B cell (primary cell): ENCODE measurements around the gene CNKSR2. TPM values are rescaled to one million over a fixed set of nuclear protein-coding genes. Genes with fewer than 3 reads are reported as not detected.

ENCODE experiments used
- ATAC-seq: fragments of 200-7000 bp; cut with Tn5 transposase; one replicate; pipeline ENCODE4 v1.10.0; 2021; ENCODE audit warnings: low read depth, mild to moderate bottlenecking, moderate number of reproducible peaks, moderate library complexity
- CTCF ChIA-PET: fragments of 350-600 bp; sonication (Branson Sonifier 250); formaldehyde crosslinking; loops from one replicate; lab custom pipeline; 2021; ENCODE audit warnings: antibody characterized with exemption, inconsistent platforms; lab: Charles Lee
- POLR2A ChIA-PET: fragments of 350-600 bp; sonication (Branson Sonifier 250); formaldehyde crosslinking; loops from one replicate; lab custom pipeline; 2021; ENCODE audit warnings: antibody characterized with exemption; lab: Charles Lee
- DNase-seq: peaks from one replicate; pipeline ENCODE4 v3.0.0; 2013
- H2AFZ ChIP-seq: 2 replicates; pipeline ENCODE4 v1.6.1; 2012; ENCODE audit warnings: mild to moderate bottlenecking, low read depth, low read length; ENCODE audit not compliant: insufficient read depth, poor library complexity, severe bottlenecking
- H3K27ac ChIP-seq, 2 donors: 1 replicate in 1 of 2; 2 replicates in 1 of 2; pipeline ENCODE4 v1.5.1; 2012 to 2013; ENCODE audit warnings: low read length in 2 of 2, mild to moderate bottlenecking in 2 of 2, moderate library complexity in 1 of 2
- H3K27me3 ChIP-seq, 4 experiments: fragments of 200-600 bp in 1 of 4; sonication (generic) in 1 of 4; replicated peaks in 1 of 4; 1 replicate in 2 of 4; 2 replicates in 2 of 4; pipeline versions ENCODE4 v1.6.1 to v1.7.0; 2013 to 2016; ENCODE audit warnings: low read length in 3 of 4, mild to moderate bottlenecking in 2 of 4, mixed read lengths in 1 of 4, moderate library complexity in 1 of 4; ENCODE audit not compliant: insufficient read depth in 4 of 4, control insufficient read depth in 3 of 4; ENCODE audit errors: control extremely low read depth in 1 of 4
- H3K36me3 ChIP-seq, 2 experiments: replicated peaks in 1 of 2; 1 replicate in 1 of 2; 2 replicates in 1 of 2; pipeline versions ENCODE4 v1.6.1 to v1.7.1; 2013; ENCODE audit warnings: low read length in 1 of 2; ENCODE audit not compliant: insufficient read depth in 2 of 2, control insufficient read depth in 1 of 2; ENCODE audit errors: control extremely low read depth in 1 of 2, extremely low read depth in 1 of 2
- H3K4me1 ChIP-seq, 2 donors: fragments of 200-600 bp in 1 of 2; sonication (generic) in 1 of 2; 1 replicate in 1 of 2; 2 replicates in 1 of 2; pipeline versions ENCODE4 v1.5.1 to v1.6.1; 2013 to 2017; ENCODE audit warnings: low read length in 2 of 2; ENCODE audit not compliant: control insufficient read depth in 2 of 2, insufficient read depth in 2 of 2
- H3K4me2 ChIP-seq: replicated peaks from 2 replicates; pipeline ENCODE3; 2012; ENCODE audit warnings: mild to moderate bottlenecking, low read depth, low read length; ENCODE audit not compliant: poor library complexity, severe bottlenecking
- H3K4me3 ChIP-seq, 5 experiments: fragments of 200-600 bp in 1 of 5; sonication (generic) in 1 of 5; 1 replicate in 3 of 5; 2 replicates in 2 of 5; pipeline versions ENCODE4 v1.5.1 to v1.7.0; 2011 to 2016; ENCODE audit warnings: low read length in 4 of 5, mild to moderate bottlenecking in 4 of 5, low read depth in 2 of 5, control low read depth in 1 of 5, moderate library complexity in 1 of 5; ENCODE audit not compliant: insufficient read depth in 1 of 5; ENCODE audit errors: control extremely low read depth in 1 of 5, extremely low read depth in 1 of 5
- H3K79me2 ChIP-seq: fragments of 200-600 bp; sonication (generic); one replicate; pipeline ENCODE4 v1.6.0; 2016; ENCODE audit warnings: low read length; ENCODE audit not compliant: control insufficient read depth, insufficient read depth
- H3K9ac ChIP-seq: fragments of 200-600 bp; sonication (generic); 2 replicates; pipeline ENCODE4 v1.6.1; 2017; ENCODE audit warnings: mild to moderate bottlenecking, low read length, moderate library complexity
- H3K9me3 ChIP-seq, 3 donors: one replicate each; pipeline versions ENCODE4 v1.6.1 to v1.7.1; 2013; ENCODE audit warnings: low read length in 2 of 3; ENCODE audit not compliant: control insufficient read depth in 2 of 3, insufficient read depth in 1 of 3; ENCODE audit errors: control extremely low read depth in 1 of 3
- H4K20me1 ChIP-seq: 2 replicates; pipeline ENCODE4 v1.6.0; 2012; ENCODE audit warnings: mild to moderate bottlenecking, low read length; ENCODE audit not compliant: insufficient read depth, control insufficient read depth, poor library complexity, severe bottlenecking
- H3K27ac Mint-ChIP-seq: one replicate; pipeline ENCODE4 v1.8.0; 2021; ENCODE audit warnings: mixed read lengths
- H3K27me3 Mint-ChIP-seq: one replicate; pipeline ENCODE4 v1.8.0; 2021; ENCODE audit warnings: mixed read lengths
- H3K4me1 Mint-ChIP-seq: one replicate; pipeline ENCODE4 v1.8.0; 2021; ENCODE audit warnings: mixed read lengths
- H3K4me3 Mint-ChIP-seq: one replicate; pipeline ENCODE4 v1.8.0; 2021; ENCODE audit warnings: mixed read lengths
- H3K9me3 Mint-ChIP-seq: one replicate; pipeline ENCODE4 v1.8.0; 2022; ENCODE audit warnings: mixed read lengths; ENCODE audit not compliant: insufficient read depth
- CTCF ChIP-seq: fragments of 200-600 bp; IDR thresholded peaks from one replicate; pipeline ENCODE4 v1.8.0; 2022; ENCODE audit warnings: antibody characterized with exemption, mild to moderate bottlenecking
- EZH2 ChIP-seq: IDR thresholded peaks from 2 replicates; pipeline ENCODE4 v1.6.1; 2012; ENCODE audit warnings: borderline replicate concordance, low read depth, mild to moderate bottlenecking, moderate library complexity, low read length; ENCODE audit not compliant: insufficient read depth, poor library complexity, severe bottlenecking
- WGBS: methylation state at CpG from one replicate; pipeline ENCODE4 v1.1.5; 2013; ENCODE audit warnings: missing lambda C conversion rate; ENCODE audit not compliant: insufficient coverage; 5-methylcytosine and 5-hydroxymethylcytosine counted together
- intact Hi-C: fragments of 100-400 bp; cut with micrococcal nuclease; formaldehyde crosslinking; loops from one replicate; pipeline ENCODE4 v1.10.0; 2022
- polyA plus RNA-seq: library from polyadenylated mRNA; depleted of rRNA; stranded (reverse); fragments of >200 nt; gene quantifications from 2 replicates; pipeline ENCODE4 v1.2.3, GENCODE V29; 2012
- total RNA-seq, 2 donors: library from RNA; stranded (reverse); fragments of 120-200 nt in 1 of 2; gene quantifications; 1 replicate in 1 of 2; 2 replicates in 1 of 2; pipeline versions ENCODE4 v1.2.3 to v1.2.4, GENCODE V29; 2013 to 2022

The CNKSR2 gene
- total and polyA plus RNA-seq, 2 donors (not counting 1 experiment from before 2014, with no cell fraction given), result 11.5 to 18.8 TPM

DNA sequence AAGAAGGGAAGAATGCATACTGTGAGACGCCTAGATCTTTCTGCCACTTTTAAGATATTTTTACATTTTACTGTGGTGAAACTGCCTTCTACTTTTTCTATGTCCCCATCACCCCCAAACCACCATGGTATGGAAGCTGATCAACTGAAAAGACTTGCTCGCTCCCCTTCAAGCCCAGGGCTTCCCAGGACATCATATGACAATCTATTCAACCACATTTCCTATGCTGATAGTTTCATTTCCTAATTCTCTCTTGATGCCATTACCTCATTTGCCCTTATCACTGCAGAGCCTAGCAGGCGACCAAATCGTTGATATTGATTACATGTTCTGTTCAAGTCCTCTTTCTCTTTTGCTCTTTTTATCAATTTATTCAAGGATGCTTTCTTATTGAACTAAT, 324.1 kb downstream of the CNKSR2 start:
- intact Hi-C loops, result no loop called here
- no peak overlapping the region for H3K27ac Mint-ChIP-seq
- ATAC-seq, result peak; percentile 57

DNA sequence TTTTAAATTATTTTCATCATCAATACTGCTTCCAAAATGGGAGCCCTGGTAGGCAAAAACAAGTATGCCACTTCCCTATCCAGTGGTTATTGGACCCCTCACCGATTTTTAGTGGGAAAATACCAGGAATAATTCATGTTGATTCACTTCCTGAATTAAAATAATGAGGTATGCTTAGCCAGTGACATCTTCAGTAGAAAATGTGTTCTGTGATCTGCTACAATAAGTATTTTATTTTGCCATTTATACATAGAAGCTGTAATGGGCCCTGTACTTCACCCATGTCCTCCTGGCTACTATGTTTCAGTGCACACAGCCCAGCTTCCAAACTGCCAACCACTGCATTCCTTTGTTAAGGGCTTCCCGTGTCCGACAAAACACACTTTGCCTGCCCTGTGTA, 324.9 kb downstream of the CNKSR2 start:
- Histone ChIP-seq H3K9me3 (no peaks in the 10 kb centered on the region), H3K4me2 (no peak overlapping the region), H4K20me1 (no peaks in the 10 kb centered on the region), H2AFZ (no peak overlapping the region), H3K4me1 (peaks cover 7 to 9% of the 10 kb centered on the region in 2 donors), H3K36me3 (no peaks in the 10 kb centered on the region), H3K4me3 (no peak overlapping the region), H3K27ac (no peak overlapping the region), H3K27me3 (no peaks in the 10 kb centered on the region), H3K79me2 (no peaks in the 10 kb centered on the region), H3K9ac (no peak overlapping the region)
- intact Hi-C loops, result no loop called here
- CTCF ChIA-PET, result no interaction called here
- POLR2A ChIA-PET, result no interaction called here
- no CpG with 5 or more reads among the region's 3 CpGs for WGBS
- Mint-ChIP-seq H3K27ac (no peak overlapping the region), H3K4me3 (no peak overlapping the region), H3K9me3 (no peaks in the 10 kb centered on the region), H3K27me3 (no peaks in the 10 kb centered on the region), H3K4me1 (peaks cover 15% of the 10 kb centered on the region)
- no peak for TF ChIP-seq CTCF
- TF ChIP-seq EZH2, result no peak
- DNase-seq, result no peak
- no peak for ATAC-seq

More for the DNA sequence above, 324.1 kb downstream of the CNKSR2 start:
- H2AFZ ChIP-seq, result no peak overlapping the region
- Mint-ChIP-seq H3K9me3 (no peaks in the 10 kb centered on the region), H3K4me1 (peaks cover 15% of the 10 kb centered on the region), H3K4me3 (peak overlapping the region; percentile 14), H3K27me3 (no peaks in the 10 kb centered on the region)
- 0% methylated on average over 1 of the region's 4 CpGs for WGBS
- no peak overlapping the region for H3K4me2 ChIP-seq
- no peaks in the 10 kb centered on the region for H3K9me3 ChIP-seq
- POLR2A ChIA-PET, result no interaction called here
- H3K9ac ChIP-seq, result no peak overlapping the region
- no peak for TF ChIP-seq EZH2
- no peaks in the 10 kb centered on the region for H3K36me3 ChIP-seq
- H3K4me1 ChIP-seq, result peaks cover 7 to 9% of the 10 kb centered on the region in 2 donors
- no peaks in the 10 kb centered on the region for H3K27me3 ChIP-seq
- CTCF ChIA-PET, result no interaction called here
- no peaks in the 10 kb centered on the region for H4K20me1 ChIP-seq
- H3K79me2 ChIP-seq, result no peaks in the 10 kb centered on the region
- no peak overlapping the region for H3K4me3 ChIP-seq
- DNase-seq, result peak; percentile 66
- no peak overlapping the region for H3K27ac ChIP-seq
